Measurements from ENCODE around the gene IGF1R.

IGF1R gene

DNA sequence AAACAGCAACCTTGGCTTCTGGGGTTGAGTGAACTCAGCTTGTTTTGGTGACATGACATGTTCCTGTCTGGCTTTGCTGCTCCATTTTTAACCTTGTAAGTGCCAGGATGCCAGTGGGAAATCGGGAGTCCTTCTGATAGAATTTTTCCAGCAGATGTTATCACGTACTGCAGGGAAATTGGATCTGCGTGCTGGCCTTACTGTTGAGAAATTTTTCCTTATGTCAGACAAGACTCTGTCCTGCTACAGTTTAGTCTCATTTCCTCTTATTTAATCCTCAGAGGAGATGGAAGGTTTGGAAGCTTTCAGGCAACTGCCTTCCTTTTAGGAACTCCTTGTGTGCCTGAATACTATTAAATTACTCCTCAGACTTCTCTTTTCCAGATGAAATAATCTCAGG, 278.7 kb downstream of the IGF1R start:
- no peak for DNase-seq

DNA sequence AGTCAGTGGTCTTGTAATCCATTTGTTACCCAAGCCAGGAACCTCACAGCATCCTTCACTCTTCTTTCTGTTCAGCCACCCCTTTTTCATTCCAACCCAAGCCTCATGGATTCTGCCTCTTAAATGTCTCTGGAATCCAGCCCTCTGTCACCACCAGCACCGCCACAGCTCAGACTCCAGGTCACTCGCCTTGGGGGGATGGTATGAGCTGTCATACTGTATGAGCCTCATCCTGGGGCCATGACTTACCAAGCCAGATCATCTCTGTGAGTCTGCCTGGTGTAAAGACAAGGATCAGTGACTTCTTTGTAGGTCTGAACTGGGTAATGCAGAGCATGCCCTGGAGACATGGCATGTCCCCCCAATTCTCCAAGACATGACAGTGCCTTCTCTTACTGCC, 279.7 kb downstream of the IGF1R start:
- DNase-seq: no peak

DNA sequence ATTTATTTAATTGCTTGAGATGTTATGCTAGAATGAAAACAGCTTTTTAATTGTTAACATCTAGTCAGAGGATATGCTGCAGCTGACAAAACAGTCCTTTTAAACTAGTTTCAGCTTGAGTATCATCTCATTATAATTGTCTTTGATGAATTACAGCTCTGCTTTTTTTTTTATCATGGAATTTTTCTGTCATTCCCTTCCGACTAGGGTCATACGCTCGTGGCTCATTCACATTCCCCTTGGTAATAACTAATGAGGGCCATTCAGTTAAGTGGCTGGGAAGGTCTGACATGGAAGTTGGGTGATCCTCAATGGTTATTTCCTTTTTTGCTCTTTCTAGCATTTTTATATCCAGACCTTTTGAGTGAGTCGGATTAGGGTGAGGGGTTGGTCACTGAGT, 282.2 kb downstream of the IGF1R start:
- DNase-seq: no peak

GRCh38 chr15:98931004-98931403, 282.7 kb downstream of the IGF1R start:
- no peak for DNase-seq

GRCh38 chr15:98933406-98933805, 285.1 kb downstream of the IGF1R start:
- DNase-seq: no peak

DNA sequence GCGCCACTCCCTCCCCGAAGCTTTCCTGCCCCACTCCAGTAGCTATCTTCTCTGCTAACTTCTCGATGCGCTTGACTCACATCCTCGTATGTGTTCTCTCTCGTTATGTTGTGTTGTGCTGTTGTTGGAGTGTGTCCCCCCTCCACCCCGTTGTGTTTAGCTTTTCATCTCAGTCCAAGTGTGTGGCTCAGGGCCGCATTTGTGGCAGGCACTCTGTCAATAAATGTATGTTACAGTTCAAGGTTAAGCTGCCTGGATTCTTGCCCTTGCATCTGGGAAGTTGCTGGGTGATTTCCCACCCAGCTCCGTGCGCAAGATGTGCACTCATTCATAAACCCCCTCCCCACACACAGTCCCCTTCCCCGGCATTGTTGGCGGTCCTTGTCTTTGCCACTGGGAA, 287.4 kb downstream of the IGF1R start:
- DNase-seq: no peak

DNA sequence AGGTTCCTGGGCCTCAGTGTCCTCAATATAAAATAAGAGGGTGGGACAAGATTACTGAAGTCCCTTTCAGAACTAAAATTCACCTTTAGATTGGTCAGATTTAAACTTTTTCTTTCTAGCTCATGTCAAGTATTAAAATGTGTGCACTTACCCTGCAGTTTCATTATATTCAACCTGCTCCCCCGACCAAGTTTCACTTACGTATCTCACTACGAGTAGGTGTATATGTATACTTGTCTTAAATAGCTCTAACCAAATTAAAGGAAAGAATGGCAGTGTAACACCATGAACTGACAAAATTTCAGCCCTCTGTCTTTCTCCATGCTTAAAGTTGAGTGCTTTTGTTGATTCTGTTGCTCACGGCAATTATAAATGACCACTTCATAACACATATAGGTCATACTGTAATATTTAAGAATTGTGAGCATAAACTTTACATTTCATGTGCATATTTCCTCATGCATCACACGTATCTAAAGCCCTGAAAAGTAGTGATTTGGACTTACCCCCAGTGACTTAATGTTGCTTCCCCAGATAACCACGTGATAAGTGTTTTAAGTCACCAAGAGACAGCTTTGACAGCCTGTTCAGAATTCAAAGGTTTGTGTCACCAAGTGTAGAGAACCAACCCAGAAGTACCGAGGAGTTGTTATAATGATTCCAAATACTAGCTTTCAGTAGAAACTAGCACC, 289.2 kb downstream of the IGF1R start:
- no peak for DNase-seq

DNA sequence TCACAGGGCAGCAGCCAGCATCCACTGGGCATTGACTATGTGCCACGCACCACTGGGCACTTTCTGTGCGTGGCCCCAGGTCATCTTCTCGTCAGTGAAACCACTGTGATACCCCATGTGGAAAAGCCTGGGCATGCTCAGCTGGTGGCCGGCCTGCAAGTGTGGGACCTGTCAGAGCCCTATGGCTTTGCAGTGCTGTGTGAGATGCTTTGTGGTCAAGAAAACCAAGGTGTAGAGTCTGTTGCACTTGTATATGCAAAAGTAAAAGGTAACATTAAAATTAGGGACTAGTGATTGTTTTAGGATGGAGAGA, 289.7 kb downstream of the IGF1R start:
- DNase-seq: no peak

DNA sequence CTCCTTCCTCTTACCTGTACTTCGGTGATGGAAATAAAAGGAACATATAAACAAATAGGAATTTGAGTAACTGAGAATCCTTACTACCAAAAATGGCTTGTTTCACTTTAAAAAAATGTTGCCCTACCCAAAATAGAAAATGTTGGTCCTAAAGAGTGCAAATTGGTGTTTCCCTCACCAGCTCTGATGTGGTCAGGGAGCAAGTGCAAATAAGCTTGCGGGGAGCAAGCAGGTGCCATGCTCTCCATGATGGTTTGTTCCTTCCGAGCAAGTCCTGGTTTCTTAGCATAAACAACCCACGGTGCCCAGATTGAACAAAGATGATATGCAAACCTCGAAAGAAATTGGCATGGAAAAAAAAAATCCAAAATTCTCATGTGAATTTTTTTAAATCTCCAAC, 290.5 kb downstream of the IGF1R start:
- DNase-seq: no peak

- no peak for DNase-seq
Measured at GRCh38 chr15:98939311-98940080, 291.2 kb downstream of the IGF1R start.

DNA sequence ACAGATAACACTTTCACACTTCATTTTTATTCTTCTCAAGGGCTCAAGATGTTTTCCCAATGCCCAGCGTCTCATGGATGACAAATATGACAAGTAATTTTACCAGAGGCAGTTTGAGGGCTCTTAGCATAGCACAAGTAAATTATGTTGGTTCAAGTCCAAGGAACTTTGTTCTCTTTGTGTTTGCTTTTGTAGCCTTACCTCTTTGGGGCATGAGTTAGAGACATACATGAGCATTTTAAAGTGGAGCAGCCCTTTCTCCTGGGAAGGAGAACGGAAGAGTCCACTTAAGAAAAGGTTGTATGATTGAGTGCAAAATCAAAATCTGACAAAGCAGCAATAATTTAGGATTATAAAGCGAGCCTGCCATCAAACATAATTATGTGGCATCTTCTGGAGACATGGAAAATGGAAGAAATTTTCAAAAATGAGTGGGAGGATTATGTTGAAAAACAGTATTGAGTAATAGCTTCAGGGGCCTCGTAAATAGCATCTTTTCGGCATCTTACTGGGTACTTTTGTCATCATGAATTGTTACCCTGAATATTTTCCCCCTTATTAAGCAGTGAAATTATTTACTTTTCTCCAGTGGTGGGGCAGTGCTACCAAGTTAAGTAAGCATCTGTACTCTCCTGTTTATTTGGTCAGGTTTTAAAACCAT, 293.4 kb downstream of the IGF1R start:
- DNase-seq: no peak

DNA sequence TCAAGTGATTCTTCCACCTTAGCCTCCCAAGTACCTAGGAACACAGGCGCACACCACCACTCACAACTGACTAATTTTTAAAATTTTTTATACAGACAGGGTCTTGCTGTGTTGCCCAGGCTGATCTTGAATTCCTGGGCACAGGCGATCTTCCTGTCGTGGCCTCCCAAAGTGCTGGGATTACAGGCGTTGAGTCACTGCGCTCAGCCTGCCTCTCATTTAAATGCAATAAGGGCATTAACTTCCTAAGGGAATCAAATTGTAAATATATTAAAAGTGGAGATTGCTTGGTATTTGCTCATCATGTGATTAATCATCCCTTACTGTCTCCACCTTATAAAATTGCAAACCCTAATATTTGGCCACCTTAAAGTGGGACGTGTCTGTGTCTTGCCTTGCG, 294.1 kb downstream of the IGF1R start:
- no peak for DNase-seq

GRCh38 chr15:98943051-98943508, 294.7 kb downstream of the IGF1R start:
- no peak for DNase-seq

GRCh38 chr15:98943601-98944151, 295.3 kb downstream of the IGF1R start:
- no peak for DNase-seq

- DNase-seq: no peak
Measured at GRCh38 chr15:98946301-98947255, 298.2 kb downstream of the IGF1R start.

DNA sequence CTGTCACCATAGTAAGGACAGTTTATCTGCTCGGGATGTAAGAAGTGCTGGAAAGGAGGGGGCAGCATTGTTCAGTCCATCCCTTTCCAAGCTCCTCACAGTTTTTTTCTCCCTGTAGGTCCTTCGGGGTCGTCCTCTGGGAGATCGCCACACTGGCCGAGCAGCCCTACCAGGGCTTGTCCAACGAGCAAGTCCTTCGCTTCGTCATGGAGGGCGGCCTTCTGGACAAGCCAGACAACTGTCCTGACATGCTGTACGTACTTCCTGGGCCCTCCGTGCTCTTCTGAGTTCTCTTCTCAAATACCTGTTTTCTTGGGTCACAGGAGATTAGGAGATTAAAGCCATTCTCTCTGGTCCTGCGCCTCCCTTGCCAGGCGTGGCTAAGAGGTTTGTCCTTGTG, 300.1 kb downstream of the IGF1R start:
- no peak for DNase-seq

DNA sequence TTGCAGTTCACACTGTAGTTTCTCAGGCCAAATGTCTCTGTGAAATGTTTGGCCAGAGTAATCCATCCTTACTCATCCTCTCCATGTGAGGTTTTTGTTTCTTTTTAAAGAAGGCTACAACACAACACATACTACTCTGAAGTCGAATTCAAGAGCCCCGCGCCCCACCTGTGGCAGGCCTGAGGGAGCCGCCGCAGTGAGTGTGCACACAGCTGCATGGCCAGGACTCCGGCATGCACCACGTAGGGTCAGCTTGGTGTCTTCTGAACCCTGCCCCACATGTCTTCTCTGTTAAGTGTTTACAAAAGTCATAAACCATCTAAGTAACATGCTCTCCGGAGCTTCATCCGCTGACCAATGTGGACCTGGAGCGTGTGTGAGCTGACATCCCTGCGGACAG, 300.6 kb downstream of the IGF1R start:
- DNase-seq: no peak

DNA sequence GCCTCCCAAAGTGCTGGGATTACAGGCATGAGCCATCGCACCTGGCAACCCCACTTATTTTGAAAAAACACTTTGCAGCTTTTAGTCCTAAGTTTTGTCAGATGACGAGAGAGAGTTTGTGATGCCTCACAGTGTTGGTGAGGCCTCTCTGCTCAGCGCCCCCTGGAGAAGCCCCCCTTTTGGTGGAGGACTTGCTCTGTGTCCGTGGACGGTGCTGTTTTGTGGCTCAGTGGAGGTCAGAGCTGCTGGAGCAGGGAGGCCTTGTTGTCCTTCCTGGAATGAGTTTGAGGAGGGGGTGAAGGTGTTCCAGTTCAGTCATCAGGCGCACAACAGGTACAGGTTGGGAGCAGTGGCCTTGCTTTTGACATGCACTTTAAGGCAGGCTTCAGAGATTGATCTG, 301.3 kb downstream of the IGF1R start:
- no peak for DNase-seq

GRCh38 chr15:98950248-98950647, 301.9 kb downstream of the IGF1R start:
- no peak for DNase-seq

GRCh38 chr15:98951004-98951403, 302.7 kb downstream of the IGF1R start:
- DNase-seq: no peak

GRCh38 chr15:98951493-98952320, 303.4 kb downstream of the IGF1R start:
- DNase-seq: no peak

- DNase-seq: no peak
Measured at GRCh38 chr15:98952381-98952803, 304.1 kb downstream of the IGF1R start.
